ENCODE measurements around the gene AP5M1. TPM values are rescaled to one million over a fixed set of nuclear protein-coding genes. Genes with fewer than 3 reads are reported as not detected.

AP5M1 gene
- total RNA-seq, 2 donors from 2014 or later: 70.8 to 91.8 TPM

DNA sequence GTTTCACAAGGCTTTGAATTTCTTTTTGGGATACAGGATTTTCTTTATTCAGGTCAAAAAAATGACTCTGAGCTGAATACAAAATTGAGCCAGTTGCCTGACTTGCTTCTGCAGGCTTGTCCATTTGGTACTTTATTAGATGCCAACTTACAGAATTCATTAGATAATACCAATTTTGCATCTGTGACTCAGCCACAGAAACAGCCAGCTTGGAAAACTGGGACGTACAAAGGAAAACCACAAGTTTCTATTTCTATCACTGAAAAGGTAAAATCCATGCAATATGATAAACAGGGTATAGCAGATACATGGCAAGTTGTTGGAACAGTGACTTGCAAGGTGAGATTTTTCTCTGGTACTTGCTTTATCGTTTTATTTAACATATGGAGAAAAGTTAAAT lies 5.8 kb downstream of the AP5M1 start:
- Histone ChIP-seq H3K4me1 (peaks cover 3% of the 10 kb centered on the region), H3K27ac (no peak overlapping the region), H3K9me3 (no peaks in the 10 kb centered on the region), H3K4me3 (no peak overlapping the region), H3K27me3 (no peaks in the 10 kb centered on the region), H3K9ac (ENCODE audit: low read depth in 2 of 2, low read length in 2 of 2) (no peak overlapping the region), H3K36me3 (peaks cover 10% of the 10 kb centered on the region)
- no peak for DNase-seq
- intact Hi-C loops (cut with DNase I): loop anchor here (10.0 kb wide), 1 partner anchor 120 kb away; the partner anchor contains the start of gene NAA30
- TF ChIP-seq, protein P1, sequence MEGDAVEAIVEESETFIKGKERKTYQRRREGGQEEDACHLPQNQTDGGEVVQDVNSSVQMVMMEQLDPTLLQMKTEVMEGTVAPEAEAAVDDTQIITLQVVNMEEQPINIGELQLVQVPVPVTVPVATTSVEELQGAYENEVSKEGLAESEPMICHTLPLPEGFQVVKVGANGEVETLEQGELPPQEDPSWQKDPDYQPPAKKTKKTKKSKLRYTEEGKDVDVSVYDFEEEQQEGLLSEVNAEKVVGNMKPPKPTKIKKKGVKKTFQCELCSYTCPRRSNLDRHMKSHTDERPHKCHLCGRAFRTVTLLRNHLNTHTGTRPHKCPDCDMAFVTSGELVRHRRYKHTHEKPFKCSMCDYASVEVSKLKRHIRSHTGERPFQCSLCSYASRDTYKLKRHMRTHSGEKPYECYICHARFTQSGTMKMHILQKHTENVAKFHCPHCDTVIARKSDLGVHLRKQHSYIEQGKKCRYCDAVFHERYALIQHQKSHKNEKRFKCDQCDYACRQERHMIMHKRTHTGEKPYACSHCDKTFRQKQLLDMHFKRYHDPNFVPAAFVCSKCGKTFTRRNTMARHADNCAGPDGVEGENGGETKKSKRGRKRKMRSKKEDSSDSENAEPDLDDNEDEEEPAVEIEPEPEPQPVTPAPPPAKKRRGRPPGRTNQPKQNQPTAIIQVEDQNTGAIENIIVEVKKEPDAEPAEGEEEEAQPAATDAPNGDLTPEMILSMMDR (IDR thresholded peaks at IDR 0.05): no peak

DNA sequence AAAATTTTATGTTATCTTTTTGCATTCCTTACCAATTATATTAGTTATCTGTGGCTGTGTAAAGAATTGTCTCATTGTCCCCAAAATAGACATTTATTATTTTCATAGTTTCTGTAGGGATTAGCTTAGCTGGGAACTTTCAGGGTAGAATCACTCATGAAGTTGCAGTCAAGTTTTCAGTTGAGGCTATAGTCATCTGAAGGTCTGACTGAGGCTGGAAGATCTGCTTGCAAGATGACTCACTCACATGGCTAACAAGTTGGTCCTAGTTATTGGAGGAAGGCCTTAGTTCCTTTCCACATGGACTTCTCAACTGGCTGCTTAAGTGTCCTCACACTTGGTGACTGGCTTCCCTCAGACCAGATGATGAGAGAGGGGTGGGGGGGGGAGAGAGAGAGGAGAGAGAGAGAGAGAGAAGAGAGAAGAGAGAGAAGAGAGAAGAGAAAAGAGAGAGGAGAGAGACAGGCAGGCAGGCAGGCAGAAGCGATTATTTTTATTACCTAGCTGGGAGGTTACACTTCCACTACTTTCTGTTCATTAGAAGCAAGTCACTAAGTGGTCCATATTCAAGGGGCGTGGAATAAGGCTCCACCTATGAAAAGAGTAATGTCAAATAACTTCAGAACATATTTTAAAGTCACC lies 6.4 kb downstream of the AP5M1 start:
- Histone ChIP-seq H3K4me3 (no peak overlapping the region), H3K4me1 (peaks cover 2% of the 10 kb centered on the region), H3K9me3 (no peaks in the 10 kb centered on the region), H3K9ac (ENCODE audit: low read depth in 2 of 2, low read length in 2 of 2) (no peak overlapping the region), H3K27ac (no peak overlapping the region), H3K36me3 (peaks cover 10% of the 10 kb centered on the region), H3K27me3 (no peaks in the 10 kb centered on the region)
- TF ChIP-seq, protein P1 (IDR thresholded peaks at IDR 0.05): no peak
- no peak for DNase-seq
- intact Hi-C loops (cut with DNase I): loop anchor here (10.0 kb wide), 1 partner anchor 120 kb away; the partner anchor contains the start of gene NAA30

DNA sequence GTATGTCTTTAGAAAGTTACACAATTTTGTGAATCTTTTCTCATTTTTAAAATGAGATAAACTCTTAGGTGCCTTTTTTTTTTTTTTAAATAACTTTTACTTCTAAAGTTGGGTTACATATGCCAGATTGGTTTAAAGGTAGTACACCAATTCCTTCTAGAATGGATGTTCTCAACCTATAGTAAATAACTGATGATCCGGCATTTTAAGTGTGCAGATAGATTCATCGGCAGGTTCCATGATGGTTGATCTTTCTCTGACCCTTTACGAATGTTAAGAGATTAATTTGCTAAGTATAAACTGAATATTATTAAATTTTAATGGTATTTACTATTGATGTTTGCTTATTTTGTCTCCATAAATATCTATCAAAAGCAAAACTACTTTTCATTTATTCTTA lies 8.3 kb downstream of the AP5M1 start:
- H3K27ac ChIP-seq: no peak overlapping the region
- no peak overlapping the region for H3K4me3 ChIP-seq
- peaks cover 10% of the 10 kb centered on the region for H3K36me3 ChIP-seq
- intact Hi-C loops (cut with DNase I): loop anchor here (10.0 kb wide), 1 partner anchor 118 kb away; the partner anchor contains the start of gene NAA30
- H3K27me3 ChIP-seq: no peaks in the 10 kb centered on the region
- no peaks in the 10 kb centered on the region for H3K9me3 ChIP-seq
- H3K9ac ChIP-seq (ENCODE audit: low read depth in 2 of 2, low read length in 2 of 2): no peak overlapping the region
- TF ChIP-seq, protein P1 (IDR thresholded peaks at IDR 0.05): no peak
- no peaks in the 10 kb centered on the region for H3K4me1 ChIP-seq
- no peak for DNase-seq

DNA sequence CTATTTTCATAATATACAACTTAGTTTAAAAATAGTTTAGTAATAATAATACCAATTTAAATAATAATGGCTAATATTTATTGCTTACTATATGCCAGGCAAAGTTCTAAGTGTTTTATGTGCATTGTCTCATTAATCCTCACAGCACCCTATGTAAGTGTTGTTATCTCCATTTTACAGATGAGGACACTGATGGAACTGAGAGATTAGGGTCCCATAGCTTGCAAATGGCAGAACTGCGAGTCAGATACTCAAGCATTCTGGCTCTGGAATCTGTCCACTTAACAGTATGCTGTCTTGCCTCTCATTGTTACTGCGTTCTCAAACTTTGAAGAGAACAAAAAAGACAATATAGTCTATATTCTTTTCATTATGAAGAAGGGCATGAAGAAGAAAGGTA lies 19.0 kb downstream of the AP5M1 start:
- Histone ChIP-seq H3K4me3 (no peak overlapping the region), H3K4me1 (no peaks in the 10 kb centered on the region), H3K27ac (no peak overlapping the region), H3K9me3 (no peaks in the 10 kb centered on the region), H3K9ac (ENCODE audit: low read depth in 2 of 2, low read length in 2 of 2) (no peak overlapping the region), H3K36me3 (no peaks in the 10 kb centered on the region), H3K27me3 (no peaks in the 10 kb centered on the region)
- TF ChIP-seq, protein P1 (IDR thresholded peaks at IDR 0.05): no peak
- no peak for DNase-seq
- intact Hi-C loops (cut with DNase I): no loop called here

- H3K36me3 ChIP-seq: no peaks in the 10 kb centered on the region
- H3K27ac ChIP-seq: no peak overlapping the region
These were observed 22.0 kb downstream of the AP5M1 start for GRCh38 chr14:57290751-57291150.

More at GRCh38 chr14:57290751-57291150, 22.0 kb downstream of the AP5M1 start:
- no peak overlapping the region for H3K9ac ChIP-seq (ENCODE audit: low read depth in 2 of 2, low read length in 2 of 2)
- no peak for DNase-seq
- no peaks in the 10 kb centered on the region for H3K27me3 ChIP-seq
- H3K4me1 ChIP-seq: no peaks in the 10 kb centered on the region
- TF ChIP-seq, protein P1 (IDR thresholded peaks at IDR 0.05): no peak
- intact Hi-C loops (cut with DNase I): loop anchor here (10.0 kb wide), 1 partner anchor 86 kb away; no protein-coding TSS in a partner anchor
- no peak overlapping the region for H3K4me3 ChIP-seq
- no peaks in the 10 kb centered on the region for H3K9me3 ChIP-seq

Measured in colonic mucosa (tissue), 4 donors.